ENCODE measurements around the gene IGF2R.
"Not testable (repeated sequence)": the region's sequence is repeated elsewhere in the genome, so short reads cannot be mapped to it uniquely, and the experiment has no call there.

Gene IGF2R

DNA sequence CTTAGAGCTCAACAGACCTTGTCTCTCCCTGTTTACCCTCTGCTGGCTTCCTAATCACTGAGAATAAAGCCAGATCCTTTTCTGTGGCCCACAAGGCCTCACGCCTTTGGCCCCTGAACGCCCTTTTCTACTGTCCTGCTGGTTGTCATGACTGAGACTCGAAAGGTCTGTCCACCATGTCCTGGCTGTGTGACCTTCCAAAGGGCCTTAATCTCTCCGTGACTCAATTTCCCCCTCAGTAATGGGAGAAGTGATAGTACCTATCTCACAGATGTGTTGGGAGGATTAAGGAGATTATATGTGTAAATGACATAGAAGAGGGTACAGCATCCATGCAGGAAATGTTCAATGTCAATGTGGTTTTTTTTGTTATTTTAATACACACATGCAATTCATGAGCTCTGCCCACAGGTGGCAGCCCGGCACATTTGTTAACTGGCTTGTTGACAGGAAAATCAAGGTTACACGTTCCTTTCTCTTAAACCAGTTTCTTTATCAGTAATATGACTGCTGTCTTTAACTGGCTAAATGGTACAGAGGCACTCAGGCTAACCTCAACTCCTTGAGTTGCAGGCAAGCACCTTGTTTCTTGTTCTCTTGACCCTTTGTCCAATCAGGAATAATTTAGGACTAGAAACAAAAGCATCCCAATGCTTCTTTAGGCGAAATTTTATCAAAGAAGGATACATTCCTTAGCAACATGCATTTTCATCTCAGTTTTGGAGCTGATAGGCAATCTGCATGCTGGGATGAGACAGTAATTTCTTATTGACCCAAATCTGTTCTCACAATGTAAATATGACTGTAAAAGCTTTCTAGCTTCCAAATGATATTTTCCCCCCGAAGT is 169.3 kb downstream of the IGF2R start:
- peak; percentile 64 for DNase-seq (ENCODE audit: extremely low spot score)
- ChIA-PET CTCF (interaction anchor here (0.6 to 2.0 kb wide), 6 partner anchors 10 to 317 kb away, joined by 3 to 11 read pairs (median 4); no protein-coding TSS in a partner anchor), POLR2A (no interaction called here)
- no peak for TF ChIP-seq FOXM1 (IDR thresholded peaks at IDR 0.05; ENCODE audit: borderline replicate concordance)
- no peak for TF ChIP-seq CTBP1 (IDR thresholded peaks at IDR 0.05; ENCODE audit: borderline replicate concordance)
- TF ChIP-seq FOXA1 (IDR thresholded peaks at IDR 0.05) = no peak
- TF ChIP-seq FOXK2 (IDR thresholded peaks at IDR 0.05) = no peak; the same call in 1 of the 2 replicates
- TF ChIP-seq ARNT (IDR thresholded peaks at IDR 0.05) = no peak
- TF ChIP-seq ZNF384 (IDR thresholded peaks at IDR 0.05) = no peak
- no peak for TF ChIP-seq BHLHE40 (IDR thresholded peaks at IDR 0.05; ENCODE audit: borderline replicate concordance)
- no peak for TF ChIP-seq SP1 (IDR thresholded peaks at IDR 0.05)

DNA sequence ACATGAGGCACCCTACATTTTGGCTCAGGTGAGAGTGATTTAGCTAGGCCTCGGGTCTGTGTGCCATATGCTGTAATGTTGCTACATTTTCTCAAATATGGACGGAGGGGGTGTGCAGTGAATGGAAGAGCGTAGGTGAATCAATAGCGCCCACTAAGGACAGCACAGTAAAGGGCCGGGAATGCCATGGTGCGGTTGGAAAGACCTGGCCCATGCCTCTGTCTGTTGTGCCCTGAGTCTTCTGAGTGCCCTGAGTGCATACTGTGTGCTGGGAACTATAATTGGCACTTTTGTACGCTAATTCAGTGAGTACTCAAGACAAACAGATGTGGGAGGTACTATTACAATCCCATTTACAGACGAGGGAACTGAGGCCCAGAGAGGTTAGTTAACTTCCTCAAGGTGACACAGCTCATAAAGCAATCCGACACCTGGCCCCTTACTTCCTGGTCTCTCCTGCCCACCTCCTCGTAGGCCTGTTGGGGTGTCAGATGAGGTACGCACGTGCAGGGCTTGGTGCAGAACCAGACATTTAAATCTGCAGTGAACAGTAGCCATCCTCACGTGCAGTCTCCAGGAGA is 170.0 kb downstream of the IGF2R start:
- CTCF ChIA-PET = interaction anchor here (0.6 to 2.0 kb wide), 5 partner anchors 9 to 316 kb away, joined by 3 to 6 read pairs (median 4); no protein-coding TSS in a partner anchor
- no peak for TF ChIP-seq LEF1 (IDR thresholded peaks at IDR 0.05; ENCODE audit: borderline replicate concordance)
- TF ChIP-seq ZNF384 (IDR thresholded peaks at IDR 0.05) = no peak
- TF ChIP-seq SUZ12 (IDR thresholded peaks at IDR 0.05) = no peak
- TF ChIP-seq FOXM1 (IDR thresholded peaks at IDR 0.05; ENCODE audit: borderline replicate concordance) = no peak
- no peak for TF ChIP-seq HDGF (IDR thresholded peaks at IDR 0.05; ENCODE audit: borderline replicate concordance)
- no peak for TF ChIP-seq NFRKB (IDR thresholded peaks at IDR 0.05)
- POLR2A ChIA-PET = no interaction called here
- DNase-seq (ENCODE audit: extremely low spot score) = no peak

DNA sequence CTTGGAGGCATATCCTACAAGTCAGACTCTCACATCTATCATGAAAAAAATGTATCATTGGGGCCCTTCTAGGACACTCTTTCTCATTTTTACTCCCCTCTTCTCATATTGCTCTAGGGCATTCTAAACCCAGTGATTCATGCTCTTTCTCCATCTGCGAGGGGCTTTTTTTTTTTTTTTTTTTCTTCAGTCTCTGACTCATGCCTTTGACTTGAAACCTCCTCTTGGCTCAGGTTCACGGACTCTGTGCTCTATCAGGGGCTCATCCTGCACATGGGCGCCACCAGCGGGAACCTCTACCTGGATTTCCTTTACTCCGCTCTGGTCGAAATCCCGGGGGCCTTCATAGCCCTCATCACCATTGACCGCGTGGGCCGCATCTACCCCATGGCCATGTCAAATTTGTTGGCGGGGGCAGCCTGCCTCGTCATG is 170.6 kb downstream of the IGF2R start:
- CTCF ChIA-PET = interaction anchor here (2.0 kb wide), 1 partner anchor 316 kb away, joined by 6 read pairs; no protein-coding TSS in a partner anchor
- TF ChIP-seq L3MBTL2 (conservative IDR thresholded peaks at IDR 0.05) = no peak
- no peak for TF ChIP-seq LEF1 (IDR thresholded peaks at IDR 0.05; ENCODE audit: borderline replicate concordance)
- TF ChIP-seq CTBP1 (IDR thresholded peaks at IDR 0.05; ENCODE audit: borderline replicate concordance) = no peak
- no peak for TF ChIP-seq TARDBP (IDR thresholded peaks at IDR 0.05)
- no peak for TF ChIP-seq FOXK2 (IDR thresholded peaks at IDR 0.05)
- TF ChIP-seq NFRKB (IDR thresholded peaks at IDR 0.05) = no peak
- TF ChIP-seq ZNF384 (IDR thresholded peaks at IDR 0.05) = peak; percentile 63; the same call in 1 of the 2 replicates
- TF ChIP-seq HDGF (IDR thresholded peaks at IDR 0.05; ENCODE audit: borderline replicate concordance) = no peak
- DNase-seq (ENCODE audit: extremely low spot score) = no peak

DNA sequence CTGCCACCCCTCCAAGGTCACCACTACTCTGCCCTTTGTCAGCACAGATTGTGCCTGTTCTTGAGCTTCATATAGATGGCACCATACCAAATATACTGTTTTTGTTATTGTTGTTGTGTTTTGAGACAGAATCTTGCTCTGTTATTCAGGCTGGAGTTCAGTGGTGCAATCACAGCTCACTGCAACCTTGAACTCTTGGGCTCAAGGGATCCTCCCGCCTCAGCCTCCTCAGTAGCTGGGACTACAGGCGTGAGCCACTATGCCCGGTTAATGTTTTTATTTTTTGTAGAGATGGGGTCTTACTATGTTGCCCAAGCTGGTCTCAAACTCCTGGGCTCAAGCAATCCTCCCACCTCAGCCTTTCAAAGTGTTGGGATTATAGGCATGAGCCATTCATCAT is 171.6 kb downstream of the IGF2R start:
- POLR2A ChIA-PET; DNase-seq (ENCODE audit: extremely low spot score): not testable (repeated sequence)
- CTCF ChIA-PET = interaction anchor here (1.1 to 2.0 kb wide), 2 partner anchors 315 kb away, joined by 5 to 6 read pairs; no protein-coding TSS in a partner anchor

More for the DNA sequence above, 170.6 kb downstream of the IGF2R start:
- POLR2A ChIA-PET = no interaction called here

DNA sequence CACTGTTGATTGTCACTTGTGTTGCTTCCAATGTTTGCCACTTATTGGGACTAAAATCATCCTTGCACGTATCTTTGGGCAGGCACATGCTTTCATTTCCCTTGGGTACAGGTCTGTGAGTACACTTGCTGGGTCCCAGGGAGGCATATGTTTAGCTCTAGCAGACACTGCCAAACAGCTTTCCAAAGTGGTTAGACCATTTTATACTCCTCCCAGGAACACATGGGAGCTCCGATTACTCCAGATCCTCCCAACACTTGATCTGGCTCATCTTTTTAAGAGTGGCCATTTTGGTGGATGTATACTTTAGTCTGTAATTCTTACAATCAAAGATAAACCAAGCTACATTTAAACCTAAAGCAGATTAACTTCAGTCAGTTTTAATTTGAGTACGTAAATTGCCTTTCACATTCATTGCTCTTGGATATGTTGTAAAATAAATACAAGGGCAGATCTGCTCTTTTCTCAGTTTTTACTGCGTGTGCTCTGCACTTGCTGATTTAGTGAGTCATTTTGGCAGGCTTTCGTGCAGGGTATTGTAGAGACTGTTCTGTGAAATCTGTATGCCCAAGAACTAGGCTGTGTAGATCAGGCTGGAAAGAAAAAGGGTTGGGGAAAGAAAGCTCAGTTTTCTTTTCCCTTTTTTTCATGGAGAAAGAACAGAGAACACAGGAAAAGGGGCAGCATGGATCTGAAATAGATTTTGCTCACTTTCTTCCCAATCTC is 172.3 kb downstream of the IGF2R start:
- CTCF ChIA-PET = interaction anchor here (0.6 to 1.7 kb wide), 3 partner anchors 315 to 393 kb away, joined by 4 to 5 read pairs (median 5); no protein-coding TSS in a partner anchor
- DNase-seq (ENCODE audit: extremely low spot score) = no peak
- TF ChIP-seq NFRKB (IDR thresholded peaks at IDR 0.05) (no peak), FOXA1 (IDR thresholded peaks at IDR 0.05) (no peak), L3MBTL2 (conservative IDR thresholded peaks at IDR 0.05) (no peak), ELF4 (IDR thresholded peaks at IDR 0.05) (no peak), ZNF384 (IDR thresholded peaks at IDR 0.05) (no peak), TARDBP (IDR thresholded peaks at IDR 0.05) (no peak), FOXK2 (IDR thresholded peaks at IDR 0.05) (no peak), CTBP1 (IDR thresholded peaks at IDR 0.05; ENCODE audit: borderline replicate concordance) (no peak)
- TF ChIP-seq, protein P1, sequence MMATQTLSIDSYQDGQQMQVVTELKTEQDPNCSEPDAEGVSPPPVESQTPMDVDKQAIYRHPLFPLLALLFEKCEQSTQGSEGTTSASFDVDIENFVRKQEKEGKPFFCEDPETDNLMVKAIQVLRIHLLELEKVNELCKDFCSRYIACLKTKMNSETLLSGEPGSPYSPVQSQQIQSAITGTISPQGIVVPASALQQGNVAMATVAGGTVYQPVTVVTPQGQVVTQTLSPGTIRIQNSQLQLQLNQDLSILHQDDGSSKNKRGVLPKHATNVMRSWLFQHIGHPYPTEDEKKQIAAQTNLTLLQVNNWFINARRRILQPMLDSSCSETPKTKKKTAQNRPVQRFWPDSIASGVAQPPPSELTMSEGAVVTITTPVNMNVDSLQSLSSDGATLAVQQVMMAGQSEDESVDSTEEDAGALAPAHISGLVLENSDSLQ (IDR thresholded peaks at IDR 0.05) = no peak
- POLR2A ChIA-PET = no interaction called here

DNA sequence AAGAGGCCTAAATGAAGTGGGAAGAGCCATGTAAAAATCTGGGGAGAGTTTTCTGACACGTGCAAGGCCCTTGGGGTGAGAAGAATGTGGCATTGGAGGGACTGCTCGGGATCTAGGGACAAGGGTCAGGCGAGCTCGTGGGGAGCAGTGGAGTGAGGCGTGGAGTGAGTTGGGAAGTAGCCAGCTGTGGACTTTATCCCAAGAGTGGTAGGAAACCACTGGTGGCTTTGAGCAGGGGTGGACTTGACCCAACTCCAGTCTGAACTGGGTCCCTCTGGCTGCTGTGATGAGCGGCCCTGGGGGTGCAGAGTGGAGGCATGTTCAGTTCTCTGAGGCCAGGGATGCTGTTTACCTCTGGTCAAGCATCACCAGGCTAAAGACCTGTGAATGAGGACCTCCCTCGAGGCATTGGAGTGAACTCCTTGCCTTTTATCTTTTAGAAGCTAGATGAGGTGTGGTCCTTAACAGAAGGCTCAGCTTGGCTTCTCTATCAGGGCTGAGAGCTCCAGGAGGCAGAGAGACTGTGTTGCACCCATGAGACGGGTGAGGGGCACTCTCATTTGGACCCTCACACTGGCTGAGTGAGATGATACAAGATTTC is 173.3 kb downstream of the IGF2R start:
- TF ChIP-seq ARNT (IDR thresholded peaks at IDR 0.05) = no peak
- no peak for TF ChIP-seq FOXM1 (IDR thresholded peaks at IDR 0.05; ENCODE audit: borderline replicate concordance)
- no peak for TF ChIP-seq L3MBTL2 (conservative IDR thresholded peaks at IDR 0.05)
- TF ChIP-seq, protein P1 (IDR thresholded peaks at IDR 0.05) = no peak
- TF ChIP-seq HDGF (IDR thresholded peaks at IDR 0.05; ENCODE audit: borderline replicate concordance) = no peak
- TF ChIP-seq FOXK2 (IDR thresholded peaks at IDR 0.05) = no peak
- TF ChIP-seq SP1 (IDR thresholded peaks at IDR 0.05) = no peak
- no peak for TF ChIP-seq CTBP1 (IDR thresholded peaks at IDR 0.05; ENCODE audit: borderline replicate concordance)
- no peak for TF ChIP-seq BHLHE40 (IDR thresholded peaks at IDR 0.05; ENCODE audit: borderline replicate concordance)
- DNase-seq (ENCODE audit: extremely low spot score) = no peak
- ChIA-PET CTCF (interaction anchor here (1.7 kb wide), 1 partner anchor 392 kb away, joined by 4 read pairs; no protein-coding TSS in a partner anchor), POLR2A (no interaction called here)

Data from HEK293T (cell line).